ENCODE data around the gene GRAMD4.

Gene GRAMD4

DNA sequence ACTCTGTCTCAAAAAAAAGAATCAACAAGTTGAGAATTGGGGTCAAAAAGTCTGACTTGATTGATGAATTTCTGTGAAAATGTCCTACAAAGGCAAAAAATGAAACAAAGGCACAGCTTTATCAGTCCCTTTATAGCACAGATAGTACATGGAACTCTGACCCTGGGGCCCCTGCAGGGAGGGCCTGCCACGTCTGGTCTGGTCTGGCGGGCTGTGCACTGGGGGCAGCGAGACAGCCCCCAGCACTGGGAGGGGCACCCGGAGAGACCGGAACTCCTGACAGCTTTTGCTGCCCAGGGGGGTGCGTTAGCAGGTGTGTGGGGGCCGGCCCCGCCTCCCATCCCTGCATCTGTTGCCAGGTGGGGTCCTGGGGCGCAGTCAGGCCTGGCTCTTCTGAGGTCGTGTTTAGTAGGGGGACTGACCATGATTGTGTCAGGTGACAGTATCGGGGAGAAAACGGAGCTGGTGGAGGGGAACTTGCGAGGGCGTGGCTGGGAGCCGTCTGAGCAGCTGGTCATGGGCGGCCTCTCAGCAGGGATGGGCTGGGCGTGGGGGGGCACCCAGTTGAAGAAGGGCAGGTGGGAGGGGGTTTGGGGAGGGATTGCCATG is 51.7 kb downstream of the GRAMD4 start:
- no peaks in the 10 kb centered on the region for H3K27me3 ChIP-seq (ENCODE audit: control insufficient read depth, low read length)
- no peaks in the 10 kb centered on the region for H3K79me2 ChIP-seq (ENCODE audit: control insufficient read depth, low read length)
- H3K4me1 ChIP-seq (ENCODE audit: control insufficient read depth, low read length): peaks cover 20% of the 10 kb centered on the region
- no peak overlapping the region for H3K4me3 ChIP-seq (ENCODE audit: low read length)
- TF ChIP-seq CTCF (IDR thresholded peaks at IDR 0.05; ENCODE audit: low read depth, low read length, poor library complexity, severe bottlenecking) (no peak), EZH2phosphoT487 (IDR thresholded peaks at IDR 0.05; ENCODE audit: borderline replicate concordance, low read length) (no peak)
- H3K27ac ChIP-seq (ENCODE audit: low read depth, low read length): no peak overlapping the region
- H3K4me2 ChIP-seq (ENCODE audit: low read length): no peak overlapping the region
- H3F3A ChIP-seq (ENCODE audit: control insufficient read depth, insufficient read depth): no peaks in the 10 kb centered on the region
- H3K9me2 ChIP-seq (replicated peaks; ENCODE audit: control insufficient read depth, low read length): no peaks in the 10 kb centered on the region
- H3K9me3 ChIP-seq (ENCODE audit: control insufficient read depth, insufficient read depth, low read length): no peaks in the 10 kb centered on the region
- H4K20me1 ChIP-seq (ENCODE audit: control insufficient read depth, insufficient read depth, low read depth, low read length): no peaks in the 10 kb centered on the region
- H3K36me3 ChIP-seq (ENCODE audit: control insufficient read depth, low read length): peaks cover 24% of the 10 kb centered on the region

DNA sequence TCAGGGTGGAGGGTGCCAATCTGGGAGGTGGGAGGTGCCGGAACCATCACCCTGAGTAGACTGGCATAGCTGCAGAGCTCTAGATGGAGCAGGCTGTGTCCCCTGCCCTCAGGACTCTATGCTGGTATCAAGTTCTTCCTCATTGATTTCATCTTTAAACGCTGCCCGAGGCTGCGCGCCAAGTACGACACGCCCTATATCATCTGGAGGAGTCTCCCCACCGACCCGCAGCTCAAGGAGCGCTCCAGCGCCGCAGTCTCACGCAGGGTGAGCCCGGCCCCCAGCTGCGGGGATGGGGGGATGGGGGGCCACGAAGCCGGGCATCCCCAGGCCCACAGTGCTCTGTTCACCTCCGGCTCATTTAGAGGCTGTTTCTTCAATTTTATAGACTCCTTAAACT is 52.5 kb downstream of the GRAMD4 start:
- Histone ChIP-seq H3K9me2 (replicated peaks; ENCODE audit: control insufficient read depth, low read length) (no peaks in the 10 kb centered on the region), H3F3A (ENCODE audit: control insufficient read depth, insufficient read depth) (no peaks in the 10 kb centered on the region), H3K9me3 (ENCODE audit: control insufficient read depth, insufficient read depth, low read length) (no peaks in the 10 kb centered on the region), H3K79me2 (ENCODE audit: control insufficient read depth, low read length) (no peaks in the 10 kb centered on the region), H3K36me3 (ENCODE audit: control insufficient read depth, low read length) (peaks cover 18% of the 10 kb centered on the region), H3K4me3 (ENCODE audit: low read length) (no peak overlapping the region), H3K27me3 (ENCODE audit: control insufficient read depth, low read length) (no peaks in the 10 kb centered on the region), H3K4me2 (ENCODE audit: low read length) (no peak overlapping the region), H3K27ac (ENCODE audit: low read depth, low read length) (no peak overlapping the region), H4K20me1 (ENCODE audit: control insufficient read depth, insufficient read depth, low read depth, low read length) (no peaks in the 10 kb centered on the region), H3K4me1 (ENCODE audit: control insufficient read depth, low read length) (peaks cover 20% of the 10 kb centered on the region)
- no peak for TF ChIP-seq EZH2phosphoT487 (IDR thresholded peaks at IDR 0.05; ENCODE audit: borderline replicate concordance, low read length)

- TF ChIP-seq EZH2phosphoT487 (IDR thresholded peaks at IDR 0.05; ENCODE audit: borderline replicate concordance, low read length) (no peak), CTCF (IDR thresholded peaks at IDR 0.05; ENCODE audit: low read depth, low read length, poor library complexity, severe bottlenecking) (no peak)
- Histone ChIP-seq H3K27me3 (ENCODE audit: control insufficient read depth, low read length) (no peaks in the 10 kb centered on the region), H3K4me2 (ENCODE audit: low read length) (peak overlapping the region; percentile 69; the same call in 1 of the 2 replicates), H3K4me3 (ENCODE audit: low read length) (no peak overlapping the region), H3K79me2 (ENCODE audit: control insufficient read depth, low read length) (no peaks in the 10 kb centered on the region), H3K9me2 (replicated peaks; ENCODE audit: control insufficient read depth, low read length) (no peaks in the 10 kb centered on the region), H3K4me1 (ENCODE audit: control insufficient read depth, low read length) (peaks cover 20% of the 10 kb centered on the region), H3K27ac (ENCODE audit: low read depth, low read length) (no peak overlapping the region), H3F3A (ENCODE audit: control insufficient read depth, insufficient read depth) (no peaks in the 10 kb centered on the region), H3K36me3 (ENCODE audit: control insufficient read depth, low read length) (peaks cover 18% of the 10 kb centered on the region), H3K9me3 (ENCODE audit: control insufficient read depth, insufficient read depth, low read length) (no peaks in the 10 kb centered on the region), H4K20me1 (ENCODE audit: control insufficient read depth, insufficient read depth, low read depth, low read length) (no peaks in the 10 kb centered on the region)
Measured at GRCh38 chr22:46673205-46673604, 53.0 kb downstream of the GRAMD4 start.

DNA sequence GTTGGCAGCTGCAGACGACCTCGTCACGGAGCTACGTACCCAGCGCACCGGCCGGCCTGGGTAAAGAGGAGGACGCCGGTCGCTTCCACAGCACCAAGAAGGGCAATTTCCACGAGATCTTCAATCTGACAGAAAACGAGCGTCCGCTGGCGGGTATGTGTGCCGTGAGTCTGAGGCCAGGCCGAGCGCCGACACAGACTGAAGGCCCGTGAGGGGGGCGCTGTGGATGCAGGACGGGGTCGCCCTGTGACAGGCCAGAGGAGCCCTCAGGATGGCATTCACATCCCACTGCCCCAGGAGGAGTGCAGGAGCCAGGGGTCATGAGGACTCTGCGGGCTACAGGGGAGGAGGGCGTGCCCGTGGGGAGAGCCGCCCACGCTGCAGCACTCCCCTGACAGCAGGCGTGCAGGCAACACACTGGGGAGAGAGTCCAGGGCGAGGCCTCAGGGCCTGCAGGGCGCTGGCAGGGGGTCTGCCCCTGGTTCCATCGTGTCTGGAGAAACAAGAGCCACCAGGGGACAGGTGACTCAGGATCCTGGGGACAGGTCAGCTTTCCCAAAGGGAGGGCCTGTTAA is 53.6 kb downstream of the GRAMD4 start:
- Histone ChIP-seq H3K9me2 (replicated peaks; ENCODE audit: control insufficient read depth, low read length) (no peaks in the 10 kb centered on the region), H4K20me1 (ENCODE audit: control insufficient read depth, insufficient read depth, low read depth, low read length) (no peaks in the 10 kb centered on the region), H3F3A (ENCODE audit: control insufficient read depth, insufficient read depth) (no peaks in the 10 kb centered on the region), H3K36me3 (ENCODE audit: control insufficient read depth, low read length) (peaks cover 15% of the 10 kb centered on the region), H3K27me3 (ENCODE audit: control insufficient read depth, low read length) (no peaks in the 10 kb centered on the region), H3K9me3 (ENCODE audit: control insufficient read depth, insufficient read depth, low read length) (no peaks in the 10 kb centered on the region), H3K4me3 (ENCODE audit: low read length) (peak overlapping the region; percentile 55), H3K79me2 (ENCODE audit: control insufficient read depth, low read length) (no peaks in the 10 kb centered on the region), H3K4me2 (ENCODE audit: low read length) (peak overlapping the region; percentile 69), H3K4me1 (ENCODE audit: control insufficient read depth, low read length) (peaks cover 20% of the 10 kb centered on the region), H3K27ac (ENCODE audit: low read depth, low read length) (peak overlapping the region; percentile 35)
- TF ChIP-seq CTCF (IDR thresholded peaks at IDR 0.05; ENCODE audit: low read depth, low read length, poor library complexity, severe bottlenecking) (no peak), EZH2phosphoT487 (IDR thresholded peaks at IDR 0.05; ENCODE audit: borderline replicate concordance, low read length) (no peak)
